DND-41 (cell line): ENCODE data around the gene PLD1.

ENCODE experiments used
- ATAC-seq: fragments of 200-7000 bp; cut with Tn5 transposase; 3 replicates; pipeline ENCODE4 v1.9.1; 2021; ENCODE audit warnings: low read depth; ENCODE audit not compliant: insufficient read depth
- DNase-seq: peaks from one replicate; pipeline ENCODE4 v3.0.0-alpha.2; 2020
- H2AFZ ChIP-seq: 2 replicates; pipeline ENCODE4 v1.6.0; 2012; ENCODE audit warnings: low read depth, low read length
- H3K27ac ChIP-seq: 2 replicates; pipeline ENCODE4 v1.5.1; 2012; ENCODE audit warnings: low read length, inconsistent platforms
- H3K27me3 ChIP-seq: fragments of 200-600 bp; sonication (generic); 2 replicates; pipeline ENCODE4 v1.6.0; 2012; ENCODE audit warnings: low read length, mild to moderate bottlenecking, inconsistent platforms; ENCODE audit not compliant: insufficient read depth, poor library complexity
- H3K36me3 ChIP-seq: 2 replicates; pipeline ENCODE4 v1.5.1; 2012; ENCODE audit warnings: low read length, inconsistent platforms; ENCODE audit not compliant: insufficient read depth
- H3K4me1 ChIP-seq: 2 replicates; pipeline ENCODE4 v1.5.1; 2012; ENCODE audit warnings: mild to moderate bottlenecking, low read length; ENCODE audit not compliant: insufficient read depth
- H3K4me2 ChIP-seq: 2 replicates; pipeline ENCODE4 v1.6.0; 2012; ENCODE audit warnings: mild to moderate bottlenecking, moderate library complexity, low read length, inconsistent platforms; ENCODE audit not compliant: insufficient read depth
- H3K4me3 ChIP-seq, 2 experiments: fragments of 200-600 bp in 1 of 2; shearing (Covaris generic) in 1 of 2; 2 replicates each; pipeline ENCODE4 v1.5.1; 2012 to 2016; ENCODE audit warnings: inconsistent platforms in 2 of 2, low read length in 2 of 2, mild to moderate bottlenecking in 2 of 2, low read depth in 1 of 2, moderate library complexity in 1 of 2
- H3K79me2 ChIP-seq: 2 replicates; pipeline ENCODE4 v1.6.0; 2012; ENCODE audit warnings: low read length, inconsistent platforms; ENCODE audit not compliant: insufficient read depth
- H3K9ac ChIP-seq: 2 replicates; pipeline ENCODE4 v1.6.0; 2012; ENCODE audit warnings: low read depth, mild to moderate bottlenecking, inconsistent platforms, low read length, moderate library complexity
- H3K9me3 ChIP-seq: 2 replicates; pipeline ENCODE4 v1.5.1; 2012; ENCODE audit warnings: low read length, moderate library complexity, mild to moderate bottlenecking, inconsistent platforms; ENCODE audit not compliant: insufficient read depth, severe bottlenecking
- H4K20me1 ChIP-seq: 2 replicates; pipeline ENCODE4 v1.6.0; 2012; ENCODE audit warnings: low read length; ENCODE audit not compliant: insufficient read depth
- CTCF ChIP-seq: IDR thresholded peaks from 2 replicates; pipeline ENCODE4 v1.5.1; 2012; ENCODE audit warnings: borderline replicate concordance, low read length, moderate library complexity, mild to moderate bottlenecking; ENCODE audit not compliant: poor library complexity, severe bottlenecking; ENCODE audit errors: extremely low read depth
- EZH2 ChIP-seq: IDR thresholded peaks from 3 replicates; pipeline ENCODE4 v1.6.1; 2012; ENCODE audit warnings: borderline replicate concordance, low read depth, mild to moderate bottlenecking, moderate library complexity, low read length, inconsistent platforms; ENCODE audit not compliant: severe bottlenecking

Gene PLD1

GRCh38 chr3:171666516-171666915 is 143.8 kb downstream of the PLD1 start:
- H3K79me2 ChIP-seq: no peaks in the 10 kb centered on the region
- no peaks in the 10 kb centered on the region for H4K20me1 ChIP-seq
- TF ChIP-seq EZH2: no peak
- no peak for TF ChIP-seq CTCF
- ATAC-seq (no peak), DNase-seq (no peak)
- H3K4me1 ChIP-seq: no peaks in the 10 kb centered on the region
- no peaks in the 10 kb centered on the region for H3K9me3 ChIP-seq
- no peak overlapping the region for H3K4me3 ChIP-seq
- H3K4me2 ChIP-seq: no peak overlapping the region
- H3K27ac ChIP-seq: no peak overlapping the region
- H2AFZ ChIP-seq: no peak overlapping the region
- no peaks in the 10 kb centered on the region for H3K36me3 ChIP-seq
- H3K27me3 ChIP-seq: peaks cover 2% of the 10 kb centered on the region
- H3K9ac ChIP-seq: no peak overlapping the region

DNA sequence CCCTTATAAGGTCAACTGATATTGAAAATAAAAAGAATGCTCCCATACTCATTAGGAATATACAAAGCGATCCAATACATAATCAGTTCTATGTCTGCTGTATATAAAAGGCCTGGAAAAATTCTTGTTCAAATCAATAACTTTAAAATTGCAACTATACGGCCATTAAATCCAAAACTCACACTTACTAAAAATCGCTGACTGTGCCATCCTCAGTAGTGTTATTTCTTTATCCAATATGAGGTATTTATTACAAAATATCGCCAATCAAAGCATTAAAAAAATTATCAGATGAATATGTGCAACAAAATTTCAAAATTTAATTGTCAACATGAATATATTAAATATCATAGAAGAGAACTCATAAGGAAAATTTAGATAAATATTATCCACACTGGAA is 146.5 kb downstream of the PLD1 start:
- Histone ChIP-seq H3K27me3 (peaks cover 4% of the 10 kb centered on the region), H3K27ac (no peak overlapping the region), H4K20me1 (no peaks in the 10 kb centered on the region), H2AFZ (no peak overlapping the region), H3K36me3 (no peaks in the 10 kb centered on the region), H3K4me1 (no peaks in the 10 kb centered on the region), H3K4me2 (no peak overlapping the region), H3K4me3 (no peak overlapping the region), H3K79me2 (no peaks in the 10 kb centered on the region), H3K9me3 (no peaks in the 10 kb centered on the region), H3K9ac (no peak overlapping the region)
- DNase-seq: no peak
- TF ChIP-seq CTCF: no peak
- ATAC-seq: no peak

DNA sequence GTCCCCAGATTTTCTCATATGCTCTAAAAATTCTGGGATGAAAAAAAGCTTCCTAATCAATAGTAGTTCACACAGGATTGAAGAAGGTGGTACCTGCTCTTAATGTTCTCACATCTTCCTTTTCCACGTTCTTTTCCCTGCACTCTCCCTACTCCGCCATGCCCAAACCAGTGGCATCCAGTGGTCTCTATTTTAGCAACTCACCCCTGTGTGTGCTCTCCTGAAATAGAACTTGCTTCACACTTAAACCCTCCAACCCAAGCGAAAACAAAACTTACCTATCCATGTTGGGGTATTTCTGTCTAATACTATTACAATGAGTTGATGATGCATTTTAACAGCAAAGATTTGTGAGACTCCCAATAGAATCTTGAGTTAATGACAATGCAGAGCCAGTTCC is 148.8 kb downstream of the PLD1 start:
- DNase-seq (no peak), ATAC-seq (no peak)
- Histone ChIP-seq H3K27me3 (peaks cover 3% of the 10 kb centered on the region), H3K36me3 (no peaks in the 10 kb centered on the region), H3K4me1 (no peaks in the 10 kb centered on the region), H2AFZ (no peak overlapping the region), H3K79me2 (no peaks in the 10 kb centered on the region), H3K4me3 (no peak overlapping the region), H4K20me1 (no peaks in the 10 kb centered on the region), H3K4me2 (no peak overlapping the region), H3K27ac (no peak overlapping the region), H3K9me3 (no peaks in the 10 kb centered on the region), H3K9ac (no peak overlapping the region)
- no peak for TF ChIP-seq CTCF
- TF ChIP-seq EZH2: no peak

DNA sequence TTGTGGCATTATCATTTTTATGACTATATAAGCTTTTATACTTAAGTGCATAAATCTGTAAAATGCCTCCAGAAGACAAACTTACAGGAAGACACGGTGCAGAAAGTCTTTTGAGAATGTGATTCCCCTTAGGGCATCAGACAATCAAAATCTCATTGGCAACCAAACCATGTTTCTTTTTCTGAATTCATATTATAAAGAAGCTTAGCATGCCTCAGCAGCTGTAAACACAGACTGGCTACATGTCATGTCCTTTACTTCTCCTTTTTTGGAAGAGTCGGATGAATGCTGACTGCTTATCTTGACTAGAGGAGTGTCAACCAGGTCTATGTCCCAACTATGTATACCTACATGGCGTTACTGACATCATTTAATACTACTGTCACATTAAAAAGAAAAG is 150.1 kb downstream of the PLD1 start:
- H3K79me2 ChIP-seq: no peaks in the 10 kb centered on the region
- ATAC-seq: no peak
- no peak overlapping the region for H3K27ac ChIP-seq

More for the DNA sequence above, 150.1 kb downstream of the PLD1 start:
- TF ChIP-seq EZH2 (no peak), CTCF (no peak)
- H3K9me3 ChIP-seq: no peaks in the 10 kb centered on the region
- H3K4me3 ChIP-seq: no peak overlapping the region
- H4K20me1 ChIP-seq: no peaks in the 10 kb centered on the region
- H3K4me2 ChIP-seq: no peak overlapping the region
- H3K4me1 ChIP-seq: no peaks in the 10 kb centered on the region
- H3K9ac ChIP-seq: no peak overlapping the region
- DNase-seq: no peak
- no peaks in the 10 kb centered on the region for H3K36me3 ChIP-seq
- peaks cover 3% of the 10 kb centered on the region for H3K27me3 ChIP-seq
- H2AFZ ChIP-seq: no peak overlapping the region
